NCI-H146 treated with DMSO at 0.1 percent for 48 hours (cell line): ENCODE results near the gene NPY.
A peak's percentile ranks its signal among the peaks of the same experiment; 100 is the strongest.

Experiments used
- DNase-seq: peaks from one replicate; lab custom pipeline; 2025; ENCODE audit not compliant: unreplicated experiment; lab: John Stamatoyannopoulos, UW

The NPY gene

GRCh38 chr7:24312588-24312987, 28.6 kb downstream of the NPY start:
- DNase-seq = no peak

DNA sequence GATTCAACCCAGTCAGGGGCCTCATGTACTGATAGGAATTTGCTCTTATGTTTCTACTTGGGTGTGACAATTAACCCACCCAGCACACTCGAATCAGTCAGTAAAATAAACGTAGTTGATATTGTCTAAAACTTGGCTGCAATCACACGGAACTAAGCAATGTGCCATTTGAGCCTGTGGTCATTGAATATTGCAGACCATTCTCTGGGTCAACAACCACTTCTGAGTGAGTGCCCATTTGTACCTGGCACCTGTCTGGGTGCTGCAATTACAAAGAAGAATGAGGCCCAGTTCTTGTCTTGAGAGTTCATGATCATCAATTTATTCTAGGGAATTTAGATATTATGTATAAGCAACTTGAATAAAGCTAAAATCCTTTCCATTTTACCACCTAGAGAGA, 29.8 kb downstream of the NPY start:
- DNase-seq = no peak

DNA sequence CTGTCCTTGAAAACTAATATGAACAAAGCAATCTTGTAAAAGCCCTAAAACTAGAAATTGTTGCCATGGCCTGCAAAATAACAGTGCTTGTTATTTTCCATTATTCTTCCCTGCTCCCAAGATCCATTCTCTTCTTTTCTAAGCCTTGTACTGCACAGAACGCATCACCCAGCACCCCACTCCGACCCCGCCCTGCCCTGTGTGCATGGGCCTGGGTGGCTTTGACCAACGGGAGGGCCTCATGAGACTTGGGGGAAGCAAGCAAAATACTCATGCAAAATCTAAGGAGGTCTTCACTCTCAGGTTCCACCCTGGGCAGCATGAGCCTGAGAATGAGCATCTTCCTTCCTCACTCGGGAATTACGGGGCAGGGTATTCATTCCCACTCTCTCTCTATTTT, 32.4 kb downstream of the NPY start:
- DNase-seq = no peak

GRCh38 chr7:24318326-24318725, 34.3 kb downstream of the NPY start:
- no peak for DNase-seq

DNA sequence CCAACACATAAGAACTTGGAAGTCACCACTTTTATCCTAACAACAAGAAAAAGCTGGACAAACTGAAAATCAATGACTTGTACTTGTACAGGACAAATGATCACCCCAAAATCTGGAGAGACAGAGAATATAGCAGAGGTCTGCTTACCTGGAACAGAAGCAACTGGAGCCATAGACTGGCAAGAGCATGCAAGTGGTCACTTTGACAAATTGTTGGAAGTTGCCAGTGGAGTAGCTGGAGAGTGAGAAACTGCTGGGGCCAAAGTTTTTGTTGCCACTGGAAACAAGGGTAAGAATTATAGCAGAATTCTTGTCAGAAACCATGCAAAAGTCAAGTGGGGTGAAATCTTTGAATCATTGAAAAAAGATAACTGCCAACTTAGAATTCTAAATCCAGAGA, 35.2 kb downstream of the NPY start:
- no peak for DNase-seq

GRCh38 chr7:24323961-24324480, 40.0 kb downstream of the NPY start:
- DNase-seq = no peak

DNA sequence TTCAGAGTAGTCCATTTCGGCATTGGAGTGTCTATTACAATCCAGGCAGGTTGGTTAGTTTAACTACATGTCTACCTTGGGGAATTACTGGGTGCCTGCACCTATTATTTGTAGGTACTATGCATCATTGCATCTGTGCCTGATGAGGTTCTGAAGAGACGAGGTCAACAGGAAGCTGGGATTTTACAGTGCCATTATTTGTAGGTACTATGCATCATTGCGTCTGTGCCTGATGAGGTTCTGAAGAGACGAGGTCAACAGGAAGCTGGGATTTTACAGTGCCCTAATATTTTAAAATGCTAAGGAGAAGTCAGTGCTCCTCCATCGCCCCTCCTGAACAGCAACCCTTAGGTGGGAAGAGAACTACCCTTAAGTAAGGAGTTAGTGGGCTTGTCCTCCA, 41.7 kb downstream of the NPY start:
- no peak for DNase-seq

DNA sequence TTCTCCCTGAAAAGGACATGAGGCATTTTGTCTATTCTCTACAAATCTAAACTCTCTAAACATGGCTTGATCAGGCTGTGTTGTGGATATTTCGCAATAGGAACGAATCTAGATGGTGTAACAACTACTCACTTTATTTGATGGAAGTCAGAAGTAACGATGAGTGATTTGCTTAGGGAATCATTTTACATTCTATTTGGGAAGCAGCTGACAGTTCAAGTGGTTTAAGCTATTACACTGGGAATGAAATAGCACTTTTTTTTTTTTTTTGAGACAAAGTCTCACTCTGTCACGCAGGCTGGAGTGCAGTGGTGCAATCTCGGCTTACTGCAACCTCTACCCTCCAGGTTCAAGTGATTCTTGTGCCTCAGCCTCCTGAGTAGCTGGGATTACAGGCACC, 44.1 kb downstream of the NPY start:
- no peak for DNase-seq

DNA sequence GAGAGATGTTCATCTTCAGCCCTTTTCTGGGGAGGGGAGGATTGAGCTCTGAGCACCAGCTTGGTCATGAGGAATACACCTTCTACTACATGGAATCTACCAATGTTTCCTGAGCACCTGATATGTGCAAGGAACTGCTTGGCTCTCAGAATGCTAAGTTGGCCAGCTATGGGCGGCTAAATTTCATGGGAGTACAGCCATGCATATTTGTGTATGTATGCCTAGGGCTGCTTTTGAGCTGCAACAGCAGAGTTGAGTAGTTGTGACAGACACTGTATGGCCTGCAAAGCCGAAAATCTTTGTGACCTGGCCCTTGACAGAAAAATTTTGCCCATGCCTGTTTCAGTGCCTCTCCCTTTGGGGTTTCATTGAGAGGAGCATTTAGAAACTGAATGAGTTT, 44.9 kb downstream of the NPY start:
- DNase-seq = no peak

DNA sequence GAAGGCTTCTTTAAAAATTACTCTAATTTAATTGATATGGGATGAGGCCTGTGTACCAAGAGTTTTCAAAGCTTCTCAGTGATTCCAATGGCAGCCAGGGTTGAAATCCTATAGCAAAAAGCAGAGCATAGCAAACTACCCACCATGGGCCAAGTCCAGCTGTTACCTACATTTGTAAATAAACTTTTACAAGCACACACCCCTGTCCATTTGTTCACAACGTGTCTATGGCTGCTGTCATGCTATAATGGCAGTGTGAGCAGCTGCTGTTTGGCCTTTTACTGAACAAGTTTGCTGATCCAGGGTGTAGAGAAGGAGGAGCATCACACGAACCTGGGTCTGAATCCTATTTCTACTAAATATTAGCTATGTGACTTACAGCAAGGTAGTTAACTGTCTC, 50.0 kb downstream of the NPY start:
- DNase-seq = no peak

- no peak for DNase-seq
Observed at GRCh38 chr7:24334627-24335026, 50.6 kb downstream of the NPY start.

DNA sequence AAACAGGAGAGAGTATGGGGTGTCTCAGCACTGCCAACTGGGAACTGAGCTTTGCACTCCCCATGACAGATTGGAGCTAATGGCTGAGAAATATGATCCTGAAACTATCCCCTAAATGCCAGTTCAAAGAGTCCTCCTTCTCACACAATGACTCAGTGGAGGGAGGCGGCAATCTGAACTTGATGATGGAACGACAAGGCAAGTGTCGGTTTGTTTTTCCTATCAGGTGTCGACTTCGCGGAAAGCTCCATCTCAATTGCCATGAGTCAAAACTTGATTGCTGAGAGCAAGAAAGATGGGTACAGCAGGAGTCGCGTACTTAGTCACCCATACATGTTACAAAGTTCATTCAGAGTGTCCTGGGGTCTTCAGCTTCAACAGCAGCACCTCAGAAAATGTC, 52.5 kb downstream of the NPY start:
- DNase-seq = no peak

DNA sequence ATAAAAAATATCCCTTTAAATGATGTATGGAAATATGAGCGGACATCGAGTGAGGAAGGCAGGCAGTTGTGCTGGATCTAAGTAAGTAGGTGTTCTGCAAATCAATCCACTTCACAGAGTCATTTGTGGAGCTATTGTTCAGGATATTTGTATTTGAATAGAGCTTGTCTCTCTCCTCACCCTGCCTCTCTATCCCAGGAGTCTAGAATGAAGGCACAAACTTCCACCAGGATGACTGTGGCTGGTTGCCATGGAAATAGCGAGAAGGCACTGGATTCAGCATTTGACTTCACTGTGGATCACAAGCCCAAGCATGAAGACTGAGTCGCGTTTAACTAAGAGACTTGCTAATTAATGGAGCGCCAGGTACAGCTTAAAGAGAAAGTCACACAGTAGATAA, 53.2 kb downstream of the NPY start:
- peak; percentile 16 for DNase-seq

DNA sequence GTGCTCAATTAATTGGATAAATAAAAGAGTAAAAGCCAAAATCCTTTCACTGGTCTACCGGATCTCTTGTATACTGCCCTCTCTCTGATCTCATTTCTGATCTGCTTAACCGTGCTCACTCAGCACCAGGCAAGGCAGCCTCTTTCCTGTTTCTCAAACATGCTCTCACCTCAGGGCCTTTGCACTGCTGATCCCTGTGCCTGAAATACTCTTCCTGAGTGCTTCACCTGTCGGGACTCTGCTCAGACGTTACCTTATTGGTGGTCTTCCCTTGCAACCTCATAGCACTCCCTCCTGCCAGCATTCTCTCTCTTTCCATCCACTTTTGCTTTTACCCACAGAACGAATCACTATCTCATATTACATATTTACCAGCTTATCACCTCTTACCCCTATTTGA, 55.6 kb downstream of the NPY start:
- no peak for DNase-seq

DNA sequence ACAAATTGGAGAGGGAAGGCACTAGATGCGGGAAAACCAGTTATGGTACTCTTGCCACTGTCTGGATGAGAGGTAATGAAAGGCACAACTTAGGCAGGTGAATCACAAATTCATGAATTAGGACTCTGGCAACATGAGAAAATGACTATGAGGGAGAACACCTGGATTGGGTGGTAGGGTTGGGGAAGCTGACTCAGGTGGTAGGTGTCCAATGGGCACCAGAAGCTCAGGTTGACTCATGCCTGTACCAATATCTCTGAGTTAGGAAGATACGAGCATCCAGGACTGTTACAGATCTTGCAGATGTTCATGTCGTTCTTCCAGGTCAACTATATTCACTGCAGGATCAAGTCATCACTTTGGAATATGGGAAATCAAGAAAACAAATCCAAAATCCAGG, 56.7 kb downstream of the NPY start:
- no peak for DNase-seq
